ENCODE data around the gene PSMD11.

PSMD11 gene

GRCh38 chr17:32489320-32490100 lies 45.2 kb downstream of the PSMD11 start:
- H3K4me3 ChIP-seq (replicated peaks; ENCODE audit: low read depth, low read length): peak overlapping the region; percentile 17; the same call in 1 of the 2 replicates
- TF ChIP-seq, protein P1, sequence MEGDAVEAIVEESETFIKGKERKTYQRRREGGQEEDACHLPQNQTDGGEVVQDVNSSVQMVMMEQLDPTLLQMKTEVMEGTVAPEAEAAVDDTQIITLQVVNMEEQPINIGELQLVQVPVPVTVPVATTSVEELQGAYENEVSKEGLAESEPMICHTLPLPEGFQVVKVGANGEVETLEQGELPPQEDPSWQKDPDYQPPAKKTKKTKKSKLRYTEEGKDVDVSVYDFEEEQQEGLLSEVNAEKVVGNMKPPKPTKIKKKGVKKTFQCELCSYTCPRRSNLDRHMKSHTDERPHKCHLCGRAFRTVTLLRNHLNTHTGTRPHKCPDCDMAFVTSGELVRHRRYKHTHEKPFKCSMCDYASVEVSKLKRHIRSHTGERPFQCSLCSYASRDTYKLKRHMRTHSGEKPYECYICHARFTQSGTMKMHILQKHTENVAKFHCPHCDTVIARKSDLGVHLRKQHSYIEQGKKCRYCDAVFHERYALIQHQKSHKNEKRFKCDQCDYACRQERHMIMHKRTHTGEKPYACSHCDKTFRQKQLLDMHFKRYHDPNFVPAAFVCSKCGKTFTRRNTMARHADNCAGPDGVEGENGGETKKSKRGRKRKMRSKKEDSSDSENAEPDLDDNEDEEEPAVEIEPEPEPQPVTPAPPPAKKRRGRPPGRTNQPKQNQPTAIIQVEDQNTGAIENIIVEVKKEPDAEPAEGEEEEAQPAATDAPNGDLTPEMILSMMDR (IDR thresholded peaks at IDR 0.05; ENCODE audit: low read depth, low read length, missing control alignments): no peak
- no peak for DNase-seq (ENCODE audit: extremely low read depth, low read depth)

DNA sequence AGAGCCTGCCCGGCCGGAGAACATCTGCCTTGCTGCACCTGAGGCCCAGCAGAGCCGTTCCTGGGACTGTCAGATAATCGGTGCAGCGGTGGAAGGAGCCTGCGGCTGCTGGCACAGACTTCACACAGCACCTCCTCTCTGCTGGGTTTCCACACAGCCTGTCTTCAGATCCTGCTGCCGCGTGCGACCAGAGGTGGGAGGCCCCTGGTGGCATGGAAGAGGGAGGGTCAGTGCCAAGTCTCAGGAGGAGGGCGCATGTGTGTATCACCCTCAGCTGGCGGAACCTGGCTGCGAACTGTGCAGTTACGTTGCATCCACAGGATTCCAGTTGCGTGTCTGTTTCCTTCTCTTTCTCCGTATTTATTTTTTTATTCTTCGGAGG lies 45.8 kb downstream of the PSMD11 start:
- peak overlapping the region; percentile 17 for H3K4me3 ChIP-seq (replicated peaks; ENCODE audit: low read depth, low read length)
- DNase-seq (ENCODE audit: extremely low read depth, low read depth): no peak
- TF ChIP-seq, protein P1 (IDR thresholded peaks at IDR 0.05; ENCODE audit: low read depth, low read length, missing control alignments): no peak

DNA sequence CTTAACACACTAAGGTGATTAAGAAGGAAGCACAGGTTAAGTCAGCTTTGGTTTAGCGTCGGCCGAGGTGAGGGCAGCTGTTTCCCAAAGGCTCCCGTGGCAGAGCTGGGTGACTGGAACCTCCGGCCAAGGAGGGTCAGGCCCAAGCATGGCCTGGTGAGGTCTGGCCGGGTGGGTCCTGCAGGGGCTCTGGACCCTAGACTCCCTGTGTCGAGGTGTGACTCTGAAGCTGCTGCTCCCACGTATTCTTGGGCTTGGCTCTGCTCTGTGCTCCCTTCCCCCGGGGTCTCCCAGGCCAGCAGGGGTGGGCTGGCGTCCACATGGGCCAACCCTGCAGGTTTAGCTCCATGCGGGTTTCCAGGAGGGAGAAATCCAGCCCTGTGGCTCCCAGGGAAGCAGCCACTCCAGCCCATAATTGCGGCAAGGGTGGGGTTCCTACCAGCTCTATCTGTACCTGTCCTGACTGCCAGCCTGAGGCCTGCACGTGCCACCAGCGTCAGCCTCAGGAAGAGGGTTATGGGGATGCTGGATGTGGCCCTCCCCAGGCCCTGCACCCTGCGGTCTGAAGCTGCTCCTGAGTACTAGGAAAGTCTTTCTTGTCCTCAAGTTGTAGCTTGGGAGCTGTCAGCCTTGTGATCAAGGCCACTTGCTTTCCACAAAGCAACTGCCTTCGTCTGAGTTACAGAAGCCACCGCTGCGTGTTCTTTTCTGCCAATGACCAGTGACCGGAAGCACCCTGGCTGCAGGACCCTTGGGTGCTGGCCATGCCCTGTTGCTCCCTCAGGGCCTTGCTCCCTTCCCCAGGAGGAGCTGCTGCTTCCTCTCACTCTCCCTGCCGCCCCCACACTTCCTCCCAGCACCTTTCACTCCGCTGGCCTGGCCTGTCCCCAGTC lies 47.3 kb downstream of the PSMD11 start:
- H3K4me3 ChIP-seq (replicated peaks; ENCODE audit: low read depth, low read length): no peak overlapping the region
- TF ChIP-seq, protein P1 (IDR thresholded peaks at IDR 0.05; ENCODE audit: low read depth, low read length, missing control alignments): no peak
- DNase-seq (ENCODE audit: extremely low read depth, low read depth): no peak

DNA sequence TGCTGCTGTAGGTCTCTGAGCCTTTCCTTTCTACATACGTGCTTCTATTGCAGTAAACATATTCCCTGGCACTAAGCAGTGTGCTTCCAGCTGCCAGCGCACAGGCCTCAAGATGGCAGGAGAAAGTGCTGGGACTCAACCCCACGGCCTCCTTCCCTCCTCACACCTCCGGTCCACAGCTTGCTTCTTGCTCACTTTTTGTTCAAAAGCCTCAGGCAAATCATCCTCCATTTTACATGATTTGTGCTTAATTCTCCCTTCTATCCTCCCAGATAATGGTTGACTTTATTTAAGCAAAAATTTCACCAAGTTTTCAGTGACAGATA lies 47.9 kb downstream of the PSMD11 start:
- TF ChIP-seq, protein P1 (IDR thresholded peaks at IDR 0.05; ENCODE audit: low read depth, low read length, missing control alignments): no peak
- no peak for DNase-seq (ENCODE audit: extremely low read depth, low read depth)
- H3K4me3 ChIP-seq (replicated peaks; ENCODE audit: low read depth, low read length): no peak overlapping the region

GRCh38 chr17:32492648-32493289 lies 48.5 kb downstream of the PSMD11 start:
- no peak overlapping the region for H3K4me3 ChIP-seq (replicated peaks; ENCODE audit: low read depth, low read length)
- TF ChIP-seq, protein P1 (IDR thresholded peaks at IDR 0.05; ENCODE audit: low read depth, low read length, missing control alignments): no peak
- DNase-seq (ENCODE audit: extremely low read depth, low read depth): no peak

- no peak for DNase-seq (ENCODE audit: extremely low read depth, low read depth)
- TF ChIP-seq, protein P1 (IDR thresholded peaks at IDR 0.05; ENCODE audit: low read depth, low read length, missing control alignments): no peak
- no peak overlapping the region for H3K4me3 ChIP-seq (replicated peaks; ENCODE audit: low read depth, low read length)
Observed at GRCh38 chr17:32493571-32493970, 49.3 kb downstream of the PSMD11 start.
